ENCODE measurements around the gene RRAS2.

- no peak for TF ChIP-seq CTCF (IDR thresholded peaks at IDR 0.05; ENCODE audit: insufficient read depth, low read length)
- TF ChIP-seq POLR2AphosphoS5 (IDR thresholded peaks at IDR 0.05; ENCODE audit: low read depth): no peak
These were observed 29.3 kb downstream of the RRAS2 start for GRCh38 chr11:14329702-14330101.

Data from HL-60 (cell line).